CD4-positive, CD25-positive, alpha-beta regulatory T cell (primary cell): ENCODE results near the gene THRSP. TPM values are rescaled to one million over a fixed set of nuclear protein-coding genes. Genes with fewer than 3 reads are reported as not detected.

Experiments
- ATAC-seq, 2 donors: fragments of 150-1000 bp; cut with Tn5 transposase; one replicate each; pipeline ENCODE4 v1.10.0; 2021; ENCODE audit warnings: low read depth in 2 of 2, moderate number of reproducible peaks in 2 of 2, moderate library complexity in 1 of 2
- DNase-seq, 3 donors: peaks; one replicate each; pipeline versions ENCODE4 v3.0.0 to v3.0.0-alpha.2; 2012 to 2022; ENCODE audit warnings: mixed read lengths in 1 of 3
- H3K27ac ChIP-seq: one replicate; pipeline ENCODE4 v1.7.0; 2013; ENCODE audit warnings: mild to moderate bottlenecking, low read length; ENCODE audit not compliant: insufficient read depth, poor library complexity, severe bottlenecking
- H3K27me3 ChIP-seq: one replicate; pipeline ENCODE4 v1.7.0; 2013; ENCODE audit warnings: low read length; ENCODE audit not compliant: control insufficient read depth, insufficient read depth
- H3K36me3 ChIP-seq: one replicate; pipeline ENCODE4 v1.7.0; 2013; ENCODE audit warnings: mild to moderate bottlenecking, low read length, moderate library complexity; ENCODE audit not compliant: control insufficient read depth, insufficient read depth
- H3K4me1 ChIP-seq: 2 replicates; pipeline ENCODE4 v1.7.0; 2013; ENCODE audit warnings: mild to moderate bottlenecking, low read length; ENCODE audit not compliant: insufficient read depth, control insufficient read depth, poor library complexity, severe bottlenecking
- H3K4me3 ChIP-seq: one replicate; pipeline ENCODE4 v1.7.0; 2013; ENCODE audit warnings: low read depth, mild to moderate bottlenecking, low read length, moderate library complexity
- H3K9me3 ChIP-seq, 2 experiments: 1 replicate in 1 of 2; 2 replicates in 1 of 2; pipeline ENCODE4 v1.7.0; 2013; ENCODE audit warnings: low read length in 2 of 2, mild to moderate bottlenecking in 1 of 2, moderate library complexity in 1 of 2; ENCODE audit not compliant: control insufficient read depth in 2 of 2
- H3K27ac Mint-ChIP-seq, 3 donors: one replicate each; pipeline ENCODE4 v1.8.0; 2020 to 2022; ENCODE audit warnings: mild to moderate bottlenecking in 3 of 3, mixed read lengths in 3 of 3, moderate library complexity in 2 of 3
- H3K27me3 Mint-ChIP-seq: one replicate; pipeline ENCODE4 v1.8.0; 2022; ENCODE audit warnings: mild to moderate bottlenecking, mixed read lengths
- H3K36me3 Mint-ChIP-seq: one replicate; pipeline ENCODE4 v1.8.0; 2020; ENCODE audit warnings: mixed read lengths
- H3K4me1 Mint-ChIP-seq, 4 donors: one replicate each; pipeline ENCODE4 v1.8.0; 2020 to 2022; ENCODE audit warnings: mixed read lengths in 4 of 4, mild to moderate bottlenecking in 1 of 4
- H3K4me3 Mint-ChIP-seq, 4 donors: one replicate each; pipeline ENCODE4 v1.8.0; 2020 to 2022; ENCODE audit warnings: mild to moderate bottlenecking in 4 of 4, mixed read lengths in 4 of 4, moderate library complexity in 3 of 4
- H3K9me3 Mint-ChIP-seq, 7 donors: one replicate each; pipeline ENCODE4 v1.8.0; 2020 to 2022; ENCODE audit warnings: mixed read lengths in 7 of 7, mild to moderate bottlenecking in 3 of 7, moderate library complexity in 2 of 7
- polyA plus RNA-seq, 4 donors: library from polyadenylated mRNA; unstranded; fragments of 300-500 nt; fragmentation: Illumina TruSeq; gene quantifications; one replicate each; pipeline ENCODE4 v1.2.3, GENCODE V29; 2021
- total RNA-seq: library from RNA; stranded (reverse); gene quantifications from one replicate; pipeline ENCODE4 v1.2.3, GENCODE V29; 2022

Gene THRSP
- total and polyA plus RNA-seq, 5 donors from 2014 or later: 0.20 TPM; not detected in 4

DNA sequence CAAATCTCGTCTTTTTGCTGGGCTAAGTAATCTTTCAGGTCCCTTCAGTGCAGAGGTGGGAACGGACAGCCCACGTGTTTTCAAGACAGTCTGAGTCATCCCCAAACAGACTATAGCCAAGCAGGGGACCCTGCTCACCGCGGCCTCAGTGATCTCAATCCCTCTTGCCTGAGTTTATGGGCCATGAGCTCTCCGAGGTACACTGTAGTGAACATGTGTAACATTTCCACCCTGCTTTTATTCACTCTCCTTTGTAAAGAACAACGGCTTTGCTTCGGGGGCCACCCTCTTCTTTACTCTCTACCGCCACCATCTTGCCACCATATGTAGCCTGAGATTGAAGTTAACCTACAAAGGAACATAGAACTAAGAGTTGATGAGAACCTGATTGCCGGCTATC is 29.0 kb upstream of the THRSP start:
- no peak for ATAC-seq
- no peak overlapping the region for H3K4me3 ChIP-seq
- H3K27me3 Mint-ChIP-seq: no peaks in the 10 kb centered on the region
- H3K4me1 ChIP-seq: no peaks in the 10 kb centered on the region
- no peak overlapping the region for H3K27ac Mint-ChIP-seq
- DNase-seq: no peak
- peaks cover 0 to 3% (median 1%) of the 10 kb centered on the region in 4 donors for H3K4me1 Mint-ChIP-seq
- no peaks in the 10 kb centered on the region for H3K36me3 Mint-ChIP-seq
- no peaks in the 10 kb centered on the region for H3K9me3 Mint-ChIP-seq
- no peak overlapping the region for H3K4me3 Mint-ChIP-seq
- no peaks in the 10 kb centered on the region for H3K9me3 ChIP-seq
- H3K36me3 ChIP-seq: no peaks in the 10 kb centered on the region
- no peaks in the 10 kb centered on the region for H3K27me3 ChIP-seq
- H3K27ac ChIP-seq: no peak overlapping the region

- no peaks in the 10 kb centered on the region for H3K9me3 ChIP-seq
- no peak overlapping the region for H3K4me3 ChIP-seq
- H3K27me3 ChIP-seq: no peaks in the 10 kb centered on the region
- peaks cover 7% of the 10 kb centered on the region for H3K4me1 ChIP-seq
- H3K4me1 Mint-ChIP-seq: peaks cover 0 to 14% (median 9%) of the 10 kb centered on the region in 4 donors
- DNase-seq (no peak), ATAC-seq (no peak)
- H3K27me3 Mint-ChIP-seq: no peaks in the 10 kb centered on the region
- no peaks in the 10 kb centered on the region for H3K36me3 ChIP-seq
- H3K27ac Mint-ChIP-seq: peak overlapping the region in 1 of 3 donors; percentile 29
- no peak overlapping the region for H3K4me3 Mint-ChIP-seq
- H3K36me3 Mint-ChIP-seq: no peaks in the 10 kb centered on the region
- H3K27ac ChIP-seq: no peak overlapping the region
- no peaks in the 10 kb centered on the region for H3K9me3 Mint-ChIP-seq
These were observed 27.3 kb upstream of the THRSP start for GRCh38 chr11:78036313-78036712.

DNA sequence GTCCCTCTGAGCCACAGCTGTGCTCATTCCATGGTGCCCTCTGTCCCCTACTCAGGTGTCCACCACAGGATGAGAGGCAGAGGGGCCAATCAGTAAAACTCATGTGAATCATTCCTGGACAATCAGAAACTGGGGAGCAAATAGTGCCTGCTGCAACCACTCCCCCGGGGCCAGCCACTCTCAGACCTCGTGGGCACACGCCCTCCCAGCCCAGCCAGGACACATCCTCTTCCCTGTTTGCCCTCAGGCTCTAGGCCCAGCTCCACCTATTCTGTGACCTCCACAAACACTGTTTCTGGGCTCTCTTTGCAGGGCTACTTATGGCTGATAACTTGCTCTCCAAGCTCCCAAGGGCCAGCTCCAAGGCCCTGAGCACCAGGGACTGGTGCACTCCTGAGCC is 26.6 kb upstream of the THRSP start:
- Mint-ChIP-seq H3K27me3 (no peaks in the 10 kb centered on the region), H3K9me3 (peaks cover 0 to 3% (median 0%) of the 10 kb centered on the region in 7 donors), H3K4me1 (peaks cover 0 to 19% (median 9%) of the 10 kb centered on the region in 4 donors), H3K36me3 (no peaks in the 10 kb centered on the region), H3K4me3 (no peak overlapping the region), H3K27ac (peak overlapping the region in 1 of 3 donors; percentile 29)
- H3K27me3 ChIP-seq: no peaks in the 10 kb centered on the region
- no peak for ATAC-seq
- H3K27ac ChIP-seq: no peak overlapping the region
- no peaks in the 10 kb centered on the region for H3K9me3 ChIP-seq
- H3K4me3 ChIP-seq: no peak overlapping the region
- peaks cover 7% of the 10 kb centered on the region for H3K4me1 ChIP-seq
- DNase-seq: no peak
- no peaks in the 10 kb centered on the region for H3K36me3 ChIP-seq

DNA sequence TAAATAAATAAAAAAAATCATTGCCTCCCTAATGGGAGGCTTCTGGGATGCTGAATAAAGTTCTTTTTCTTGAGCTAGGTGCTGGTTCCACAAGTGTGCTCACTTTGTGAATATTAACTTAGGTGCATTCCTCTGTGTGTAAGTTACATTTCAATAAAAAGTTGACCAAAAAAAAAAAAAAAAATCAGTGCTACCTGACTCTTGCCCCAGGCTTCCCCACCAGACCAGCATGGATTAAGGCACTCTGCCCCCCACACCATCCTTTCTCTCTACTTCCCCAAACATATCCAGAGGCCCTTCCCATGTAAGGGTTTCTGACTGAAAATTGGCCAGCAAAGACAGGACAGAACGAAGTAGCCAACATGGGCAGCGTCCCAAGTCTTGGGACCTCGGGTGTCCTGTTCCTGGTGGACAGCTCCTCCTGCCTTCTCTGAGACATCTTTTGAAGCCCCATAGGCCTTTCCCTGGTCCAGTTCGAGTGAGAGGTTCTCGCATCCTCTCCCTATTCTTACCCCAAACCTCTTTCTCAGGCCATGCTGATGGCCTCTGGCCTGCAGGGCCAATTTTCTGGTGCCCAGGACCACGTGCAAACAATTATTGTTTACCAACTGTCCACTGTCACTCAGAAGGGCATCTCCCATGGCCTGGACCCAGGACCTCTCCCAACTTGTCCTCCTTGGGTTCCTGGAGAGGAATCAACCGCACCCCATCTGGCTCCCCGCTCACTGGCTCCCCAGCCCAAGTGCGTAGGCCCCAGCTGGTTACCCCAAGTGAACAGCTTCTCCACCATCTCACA is 25.6 kb upstream of the THRSP start:
- no peak overlapping the region for H3K4me3 ChIP-seq
- no peaks in the 10 kb centered on the region for H3K9me3 ChIP-seq
- no peaks in the 10 kb centered on the region for H3K27me3 Mint-ChIP-seq
- H3K4me1 ChIP-seq: peaks cover 7% of the 10 kb centered on the region
- DNase-seq (no peak), ATAC-seq (no peak)
- H3K4me3 Mint-ChIP-seq: no peak overlapping the region
- no peak overlapping the region for H3K27ac Mint-ChIP-seq
- H3K36me3 Mint-ChIP-seq: no peaks in the 10 kb centered on the region
- peaks cover 0 to 3% (median 0%) of the 10 kb centered on the region in 7 donors for H3K9me3 Mint-ChIP-seq
- peaks cover 0 to 19% (median 9%) of the 10 kb centered on the region in 4 donors for H3K4me1 Mint-ChIP-seq
- no peak overlapping the region for H3K27ac ChIP-seq
- no peaks in the 10 kb centered on the region for H3K27me3 ChIP-seq
- H3K36me3 ChIP-seq: no peaks in the 10 kb centered on the region

GRCh38 chr11:78038697-78039313 is 24.9 kb upstream of the THRSP start:
- Histone ChIP-seq H3K27me3 (no peaks in the 10 kb centered on the region), H3K27ac (no peak overlapping the region), H3K9me3 (no peaks in the 10 kb centered on the region), H3K4me3 (no peak overlapping the region), H3K4me1 (peaks cover 7% of the 10 kb centered on the region), H3K36me3 (no peaks in the 10 kb centered on the region)
- Mint-ChIP-seq H3K9me3 (peaks cover 0 to 3% (median 0%) of the 10 kb centered on the region in 7 donors), H3K36me3 (no peaks in the 10 kb centered on the region), H3K27ac (no peak overlapping the region), H3K27me3 (no peaks in the 10 kb centered on the region), H3K4me1 (peaks cover 0 to 19% (median 9%) of the 10 kb centered on the region in 4 donors), H3K4me3 (no peak overlapping the region)
- DNase-seq (no peak), ATAC-seq (no peak)

GRCh38 chr11:78039391-78039918 is 24.2 kb upstream of the THRSP start:
- Histone ChIP-seq H3K36me3 (no peaks in the 10 kb centered on the region), H3K4me3 (no peak overlapping the region), H3K27ac (no peak overlapping the region), H3K27me3 (no peaks in the 10 kb centered on the region), H3K4me1 (peaks cover 7% of the 10 kb centered on the region), H3K9me3 (no peaks in the 10 kb centered on the region)
- H3K9me3 Mint-ChIP-seq: peaks cover 0 to 3% (median 0%) of the 10 kb centered on the region in 7 donors
- H3K27ac Mint-ChIP-seq: peak overlapping the region in 2 of 3 donors; percentile 23 to 85
- H3K27me3 Mint-ChIP-seq: no peaks in the 10 kb centered on the region
- H3K4me3 Mint-ChIP-seq: peak overlapping the region in 1 of 4 donors; percentile 49
- ATAC-seq (no peak), DNase-seq (no peak)
- no peaks in the 10 kb centered on the region for H3K36me3 Mint-ChIP-seq
- peaks cover 0 to 19% (median 9%) of the 10 kb centered on the region in 4 donors for H3K4me1 Mint-ChIP-seq

DNA sequence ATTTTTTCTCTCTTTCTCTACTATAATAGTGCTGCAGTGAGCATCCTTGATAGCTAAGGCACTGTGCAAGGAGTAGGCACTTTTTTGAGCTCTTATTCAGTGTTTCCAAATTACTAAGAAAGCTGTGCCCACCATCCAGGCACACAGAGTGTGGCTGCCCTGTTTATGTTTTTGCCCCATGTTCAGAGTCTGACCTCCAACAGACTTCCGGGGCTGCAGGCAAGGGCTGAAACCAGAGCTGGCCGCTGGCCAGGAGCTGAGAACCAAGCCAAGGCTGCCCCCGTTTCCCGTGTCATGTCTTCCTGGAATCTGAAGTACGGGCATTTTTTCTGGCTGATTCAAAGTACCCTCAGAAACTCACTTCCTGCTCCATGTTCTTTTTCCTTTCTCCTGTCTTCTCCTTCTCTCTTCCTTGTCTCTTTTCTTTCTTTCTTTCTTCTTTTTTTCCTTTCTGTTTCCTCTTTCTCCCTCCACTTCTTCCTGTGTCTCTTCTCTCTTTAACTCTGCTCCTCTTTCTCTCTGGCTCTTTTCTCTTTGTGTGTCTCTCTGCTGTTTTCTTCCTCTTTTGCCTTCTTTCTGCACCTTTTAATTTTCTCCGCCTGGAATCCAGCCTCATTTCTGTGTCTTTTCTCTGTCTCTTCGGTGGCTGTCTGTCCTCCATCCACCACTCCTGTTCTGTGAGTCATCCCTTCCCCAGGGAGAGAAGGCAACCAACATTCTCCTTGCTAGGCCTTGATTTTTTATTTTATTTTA is 23.6 kb upstream of the THRSP start:
- ATAC-seq (peak in 1 of 2 donors; percentile 47), DNase-seq (peak in 1 of 3 donors; percentile 31)
- peaks cover 0 to 19% (median 9%) of the 10 kb centered on the region in 4 donors for H3K4me1 Mint-ChIP-seq
- no peaks in the 10 kb centered on the region for H3K27me3 ChIP-seq
- H3K36me3 Mint-ChIP-seq: no peaks in the 10 kb centered on the region
- H3K4me3 Mint-ChIP-seq: peak overlapping the region in 2 of 4 donors; percentile 49 to 57
- no peaks in the 10 kb centered on the region for H3K9me3 ChIP-seq
- peaks cover 0 to 3% (median 0%) of the 10 kb centered on the region in 7 donors for H3K9me3 Mint-ChIP-seq
- peaks cover 7% of the 10 kb centered on the region for H3K4me1 ChIP-seq
- peak overlapping the region in 2 of 3 donors; percentile 23 to 85 for H3K27ac Mint-ChIP-seq
- H3K27ac ChIP-seq: no peak overlapping the region
- no peaks in the 10 kb centered on the region for H3K36me3 ChIP-seq
- H3K4me3 ChIP-seq: no peak overlapping the region
- H3K27me3 Mint-ChIP-seq: no peaks in the 10 kb centered on the region
